HG03469 (cell line): ENCODE data around the gene BAIAP2L1.

Experiments used
- ATAC-seq: cut with Tn5 transposase; IDR thresholded peaks from one replicate; pipeline ENCODE4 v1.9.1; 2021; ENCODE audit warnings: mild to moderate bottlenecking, moderate library complexity, moderate number of reproducible peaks; ENCODE audit not compliant: unreplicated experiment

Gene BAIAP2L1

GRCh38 chr7:98280791-98281756 lies 119.8 kb downstream of the BAIAP2L1 start, which contains the start of gene BRI3:
Gene BRI3 (plus strand): TSS chr7:98281686. CDS start chr7:98281796, 110 bp downstream.
- peak; percentile 41 for ATAC-seq

DNA sequence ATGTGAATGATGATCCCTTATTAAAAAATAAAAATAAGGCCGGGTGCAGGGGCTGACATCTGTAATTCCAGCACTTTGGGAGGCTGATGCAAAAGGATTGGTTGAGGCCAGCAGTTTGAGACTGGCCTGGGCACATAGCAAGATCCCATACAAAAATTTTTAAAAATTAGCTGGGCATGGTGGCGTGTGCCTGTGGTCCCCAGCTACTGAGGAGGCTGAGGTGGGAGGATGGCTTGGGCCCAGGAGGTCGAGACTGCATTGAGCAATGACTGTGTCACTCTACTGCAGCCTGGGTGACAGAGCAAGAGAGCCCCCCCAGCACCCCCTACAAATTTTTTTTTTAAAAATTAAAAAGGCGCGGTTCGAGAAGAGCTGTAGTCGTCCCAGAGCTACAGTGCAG lies 120.6 kb downstream of the BAIAP2L1 start:
- ATAC-seq, result no peak

GRCh38 chr7:98278936-98279335 lies 122.0 kb downstream of the BAIAP2L1 start:
- no peak for ATAC-seq

GRCh38 chr7:98278408-98278807 lies 122.5 kb downstream of the BAIAP2L1 start:
- no peak for ATAC-seq

DNA sequence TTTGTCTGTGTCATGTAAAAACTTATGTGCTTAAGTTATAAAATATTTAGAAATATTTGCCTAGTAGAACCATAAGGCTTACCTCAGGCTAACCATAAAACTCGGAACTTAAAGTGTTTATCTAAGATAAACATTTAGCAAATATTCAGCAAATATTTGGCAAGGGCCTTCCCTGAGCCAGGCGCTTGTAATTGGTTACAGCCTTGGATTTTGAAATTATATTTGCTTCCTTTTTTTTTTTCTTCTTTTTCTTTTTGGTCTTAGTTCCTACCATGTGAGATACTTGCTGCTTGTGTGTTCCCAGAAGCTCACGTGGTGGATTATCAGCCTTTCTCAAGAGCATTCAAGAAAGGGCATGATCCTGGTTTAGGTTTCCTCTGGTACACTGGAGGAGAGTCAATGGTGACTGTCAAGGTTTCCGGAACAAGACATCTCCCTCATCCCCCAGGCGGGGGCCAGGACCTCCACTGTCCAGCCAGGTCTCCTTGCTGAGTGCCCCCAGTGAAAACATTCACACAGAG lies 124.6 kb downstream of the BAIAP2L1 start:
- ATAC-seq, result no peak

DNA sequence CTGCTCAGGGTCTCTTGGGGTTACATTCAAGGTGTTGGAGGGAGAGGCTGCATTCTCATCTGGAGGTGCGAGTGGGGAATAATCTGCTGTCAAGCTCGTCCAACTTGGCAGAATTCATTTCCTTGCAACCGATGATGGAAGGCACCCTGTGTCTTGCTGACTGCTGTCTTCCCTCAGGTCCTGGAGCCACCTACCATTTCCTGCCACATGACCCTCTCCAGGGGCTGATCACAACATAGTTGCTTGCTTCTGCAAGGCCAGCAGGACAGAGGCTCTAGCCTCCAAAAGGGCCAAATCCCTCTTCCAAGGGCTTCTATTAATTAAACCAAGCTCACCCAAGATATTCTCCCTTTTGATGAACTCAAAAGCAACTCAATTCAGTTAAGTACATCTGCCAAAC lies 133.6 kb downstream of the BAIAP2L1 start:
- no peak for ATAC-seq

DNA sequence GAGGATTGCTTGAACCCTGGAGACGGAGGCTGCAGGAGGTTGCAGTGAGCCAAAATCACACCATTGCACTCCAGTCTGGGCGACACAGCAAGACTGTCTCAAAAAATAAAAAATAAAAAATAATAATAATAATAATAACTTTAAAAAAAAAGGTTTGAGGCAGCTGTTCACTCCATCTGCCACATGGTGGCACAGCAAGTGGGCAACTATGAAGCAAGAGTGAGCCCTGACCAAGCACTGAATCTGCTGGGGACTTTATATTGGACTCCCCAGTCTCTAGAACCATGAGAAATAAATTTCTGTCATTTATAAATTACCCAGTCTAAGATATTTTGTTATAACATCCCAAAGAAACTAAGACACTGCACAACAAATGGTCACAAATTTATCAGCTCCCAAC lies 134.1 kb downstream of the BAIAP2L1 start:
- no peak for ATAC-seq

DNA sequence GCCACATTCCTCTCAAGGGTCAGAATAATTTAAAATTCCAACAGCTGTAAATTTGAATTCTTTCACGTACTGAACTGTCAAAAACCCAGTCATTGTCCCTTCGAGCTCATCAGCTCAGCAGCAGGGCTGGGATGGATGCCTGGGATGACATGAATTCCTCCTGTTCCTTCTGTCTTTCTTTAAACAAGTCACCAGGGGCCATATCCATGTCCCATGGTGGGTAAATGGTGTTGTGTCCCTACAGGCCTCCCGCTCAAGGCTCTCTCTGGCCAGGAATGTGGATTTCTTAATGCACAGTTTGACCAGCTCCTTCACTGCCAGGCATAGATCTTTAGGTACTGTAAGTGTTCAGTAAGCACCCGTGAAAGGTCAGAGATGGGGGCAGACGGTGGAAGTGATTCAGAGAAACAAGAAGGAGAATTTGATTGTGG lies 135.0 kb downstream of the BAIAP2L1 start:
- ATAC-seq, result no peak

- no peak for ATAC-seq
These were observed 143.2 kb downstream of the BAIAP2L1 start for GRCh38 chr7:98257701-98258100.

GRCh38 chr7:98256431-98256830 lies 144.5 kb downstream of the BAIAP2L1 start:
- ATAC-seq, result no peak

DNA sequence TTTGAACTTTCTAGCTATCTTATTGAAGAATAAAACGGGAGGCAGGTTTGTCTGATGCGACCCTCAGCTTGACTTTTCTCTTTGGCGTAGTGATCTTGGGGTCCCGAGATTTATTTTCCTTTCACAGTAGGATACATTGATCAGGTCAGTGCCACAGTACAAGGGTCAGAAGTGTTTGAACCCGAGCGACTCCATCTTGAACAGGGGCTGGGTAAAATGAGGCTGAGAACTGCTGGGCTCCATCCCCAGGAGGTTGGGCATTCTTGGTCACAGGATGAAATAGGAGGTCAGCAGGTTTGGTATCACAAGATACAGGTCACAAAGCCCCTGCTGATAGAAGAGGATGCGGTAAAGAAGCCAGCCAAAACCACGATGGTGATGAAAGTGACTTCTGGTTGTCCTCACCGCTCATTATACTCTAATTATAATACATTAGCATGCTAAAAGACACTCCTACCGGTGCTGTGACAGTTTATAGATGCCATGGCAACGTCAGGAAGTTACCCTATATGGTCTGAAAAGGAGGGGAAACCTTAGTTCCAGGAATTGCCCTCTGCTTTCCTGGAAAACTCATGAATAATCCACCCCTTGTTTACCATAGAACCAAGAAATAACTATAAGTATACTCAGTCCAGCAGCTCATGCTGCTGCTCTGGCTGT lies 145.8 kb downstream of the BAIAP2L1 start:
- ATAC-seq, result no peak

GRCh38 chr7:98254516-98254915 lies 146.4 kb downstream of the BAIAP2L1 start:
- ATAC-seq, result no peak

DNA sequence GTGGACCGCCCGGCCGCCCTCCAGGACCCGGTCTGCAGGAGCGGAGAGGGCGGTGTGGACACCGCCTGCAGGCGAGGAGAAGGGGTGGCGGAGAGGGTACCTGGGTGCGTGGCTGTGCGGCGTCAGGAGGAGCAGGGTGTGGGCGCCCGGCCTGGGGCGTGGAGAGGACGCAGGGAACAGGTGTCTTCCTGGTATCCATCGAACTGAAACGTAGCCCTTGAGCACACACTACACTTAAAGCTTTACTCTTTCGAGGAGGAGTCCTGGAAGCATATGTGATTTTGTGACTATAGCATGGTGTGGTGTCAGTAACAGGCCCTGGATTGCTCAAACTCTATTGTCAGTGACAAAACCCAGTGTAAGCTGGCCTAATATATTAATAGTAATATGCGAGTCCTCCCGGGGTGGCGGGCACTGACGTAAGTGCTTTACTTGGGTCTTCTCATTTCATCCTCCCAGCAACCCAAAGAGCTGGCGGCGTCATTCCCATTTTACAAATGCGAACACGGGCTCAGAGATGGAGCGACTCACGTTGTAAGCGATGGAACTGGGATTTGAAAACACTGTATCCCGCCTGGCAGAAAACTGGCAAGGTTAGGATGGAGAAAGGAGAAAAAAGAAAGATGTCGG lies 148.3 kb downstream of the BAIAP2L1 start:
- ATAC-seq, result no peak

- ATAC-seq, result peak; percentile 97
These were observed 149.1 kb downstream of the BAIAP2L1 start, which contains the start of gene TECPR1 for GRCh38 chr7:98251601-98252424. Gene TECPR1 (minus strand): TSS chr7:98252232. CDS start chr7:98246146, 6,086 bp downstream.

GRCh38 chr7:98251231-98251600 lies 149.7 kb downstream of the BAIAP2L1 start:
- peak; percentile 28 for ATAC-seq

- no peak for ATAC-seq
These were observed 150.1 kb downstream of the BAIAP2L1 start for GRCh38 chr7:98250789-98251188.

DNA sequence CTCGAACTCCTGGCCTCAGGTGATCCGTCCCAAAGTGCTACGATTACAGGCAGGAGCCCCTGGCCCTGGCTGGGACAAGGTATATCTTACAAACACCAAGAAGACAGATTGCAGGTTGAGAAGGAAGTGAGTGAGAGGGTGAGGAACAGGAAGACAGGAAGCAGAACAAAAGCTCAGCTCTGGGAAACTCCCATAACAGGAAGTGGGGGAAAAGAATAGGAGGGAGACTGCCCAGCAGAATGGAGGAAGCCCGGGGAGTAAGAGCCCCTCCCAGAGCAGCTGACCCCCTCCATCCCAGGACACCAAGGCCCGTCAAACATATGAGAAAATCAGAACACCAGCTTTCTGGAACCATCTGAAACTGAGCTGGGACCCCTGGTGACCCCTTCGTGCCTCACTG lies 151.8 kb downstream of the BAIAP2L1 start:
- ATAC-seq, result no peak

GRCh38 chr7:98248156-98248555 lies 152.7 kb downstream of the BAIAP2L1 start:
- ATAC-seq, result no peak

- no peak for ATAC-seq
These were observed 156.0 kb downstream of the BAIAP2L1 start for GRCh38 chr7:98244871-98245270.

DNA sequence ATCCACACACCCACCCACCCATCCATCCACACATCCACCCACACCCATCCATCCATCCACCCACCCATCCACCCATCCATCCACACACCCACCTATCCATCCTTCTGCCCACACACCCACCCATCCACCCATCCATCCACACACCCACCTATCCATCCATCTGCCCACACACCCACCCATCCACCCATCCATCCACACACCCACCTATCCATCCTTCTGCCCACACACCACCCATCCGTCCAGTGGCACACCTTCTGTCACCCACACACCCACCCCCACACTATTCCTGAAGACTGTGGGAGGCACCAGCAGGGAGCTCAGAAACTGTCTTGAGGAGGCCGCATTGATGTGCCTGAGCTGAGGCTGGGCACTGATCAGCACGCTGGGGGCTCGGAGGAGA lies 158.0 kb downstream of the BAIAP2L1 start:
- no peak for ATAC-seq
